Measurements from ENCODE around the gene GMDS.

Gene GMDS

DNA sequence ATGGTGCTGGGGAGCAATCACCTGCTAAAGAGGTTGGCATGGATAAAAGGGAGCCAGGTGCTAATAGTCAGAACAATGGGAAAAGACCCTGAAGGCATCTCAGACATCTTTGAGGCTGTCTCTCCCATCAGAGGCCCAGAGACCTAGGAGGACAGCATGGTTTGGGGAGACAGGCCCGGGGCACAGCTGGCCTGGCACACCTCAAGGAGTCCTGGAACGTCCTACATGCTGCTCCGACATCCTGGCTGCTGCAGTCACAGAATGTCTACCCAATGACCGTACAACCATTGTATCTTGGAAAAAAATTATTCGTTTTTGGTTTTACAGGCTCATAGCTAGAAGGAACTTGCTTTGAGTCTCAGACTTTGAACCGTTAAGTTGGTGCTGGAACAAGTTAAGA lies 4.4 kb downstream of the GMDS start:
- DNase-seq (ENCODE audit: low spot score) = no peak

GRCh38 chr6:2237001-2237400 lies 8.4 kb downstream of the GMDS start:
- no peak for DNase-seq (ENCODE audit: low spot score)

GRCh38 chr6:2235777-2236495 lies 9.5 kb downstream of the GMDS start:
- DNase-seq (ENCODE audit: low spot score) = no peak

- DNase-seq (ENCODE audit: low spot score) = no peak
These were observed 13.0 kb downstream of the GMDS start for GRCh38 chr6:2232445-2232844.

DNA sequence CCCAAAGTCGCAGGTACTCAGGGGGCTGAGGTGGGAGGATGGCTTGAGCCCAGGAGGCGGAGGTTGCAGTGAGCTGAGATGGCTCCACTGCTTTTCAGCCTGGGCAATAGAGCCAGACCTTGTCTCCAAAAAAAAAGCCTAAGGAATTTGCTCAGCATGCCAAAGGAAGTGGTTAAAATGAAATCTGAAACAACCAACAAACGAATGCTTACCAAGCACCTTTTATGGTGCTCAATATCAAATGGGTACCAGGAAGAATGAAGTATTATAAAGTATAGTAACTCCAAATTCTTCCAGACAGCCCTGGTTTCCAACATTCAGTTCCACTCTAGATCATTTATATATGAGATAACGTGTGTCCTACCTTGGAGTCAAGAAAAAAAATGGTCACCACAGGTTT lies 14.0 kb downstream of the GMDS start:
- no peak for DNase-seq (ENCODE audit: low spot score)

DNA sequence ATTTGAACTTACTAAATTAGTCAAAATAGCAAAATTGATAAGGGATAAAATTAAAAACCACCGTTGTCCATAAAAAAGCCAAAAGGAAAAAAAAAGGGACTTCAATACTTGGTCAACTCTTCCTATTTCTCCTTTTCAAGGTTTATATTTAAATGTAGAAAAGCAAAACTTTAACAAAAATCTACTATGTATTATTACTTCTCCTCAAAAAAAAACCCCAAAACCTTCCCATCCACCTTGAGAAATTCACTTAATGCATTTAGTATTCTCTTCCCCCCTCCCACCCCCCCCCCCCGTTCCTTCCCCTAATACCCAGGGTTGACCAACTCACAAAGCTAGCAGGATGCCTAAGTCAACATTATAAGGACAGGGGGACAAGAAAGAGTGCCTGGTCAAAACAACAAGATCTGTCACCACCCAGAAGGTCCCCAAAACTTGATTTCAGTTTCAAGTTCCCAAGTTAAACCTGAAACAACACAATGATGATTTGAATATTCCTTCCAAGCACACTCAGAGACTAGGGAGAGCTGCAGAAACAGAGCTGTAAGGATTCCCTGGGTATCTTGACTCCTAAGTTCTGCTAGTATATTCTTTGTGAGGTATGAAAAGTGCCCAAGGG lies 14.6 kb downstream of the GMDS start:
- no peak for DNase-seq (ENCODE audit: low spot score)

DNA sequence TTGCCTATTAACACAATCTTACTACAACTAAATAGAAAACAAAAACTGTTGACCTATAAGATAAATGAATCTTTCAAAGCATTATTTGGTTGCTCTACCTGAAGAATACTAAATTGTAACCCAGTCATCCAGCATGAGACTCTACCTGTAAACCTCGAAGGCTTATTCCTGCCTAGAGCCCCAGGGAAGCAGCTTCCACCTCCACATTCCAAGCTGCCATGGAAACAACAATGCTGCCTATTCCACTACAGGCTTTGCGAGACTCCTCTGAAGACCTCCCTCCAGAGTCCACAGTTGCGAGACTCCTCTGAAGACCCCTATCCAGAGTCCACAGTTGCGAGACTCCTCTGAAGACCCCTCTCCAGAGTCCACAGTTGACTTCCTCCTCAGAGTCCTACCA lies 15.7 kb downstream of the GMDS start:
- no peak for DNase-seq (ENCODE audit: low spot score)

GRCh38 chr6:2229039-2229438 lies 16.4 kb downstream of the GMDS start:
- DNase-seq (ENCODE audit: low spot score) = no peak

- DNase-seq (ENCODE audit: low spot score) = no peak
These were observed 17.0 kb downstream of the GMDS start for GRCh38 chr6:2228392-2228791.

- DNase-seq (ENCODE audit: low spot score) = no peak
These were observed 18.6 kb downstream of the GMDS start for GRCh38 chr6:2226775-2227174.

DNA sequence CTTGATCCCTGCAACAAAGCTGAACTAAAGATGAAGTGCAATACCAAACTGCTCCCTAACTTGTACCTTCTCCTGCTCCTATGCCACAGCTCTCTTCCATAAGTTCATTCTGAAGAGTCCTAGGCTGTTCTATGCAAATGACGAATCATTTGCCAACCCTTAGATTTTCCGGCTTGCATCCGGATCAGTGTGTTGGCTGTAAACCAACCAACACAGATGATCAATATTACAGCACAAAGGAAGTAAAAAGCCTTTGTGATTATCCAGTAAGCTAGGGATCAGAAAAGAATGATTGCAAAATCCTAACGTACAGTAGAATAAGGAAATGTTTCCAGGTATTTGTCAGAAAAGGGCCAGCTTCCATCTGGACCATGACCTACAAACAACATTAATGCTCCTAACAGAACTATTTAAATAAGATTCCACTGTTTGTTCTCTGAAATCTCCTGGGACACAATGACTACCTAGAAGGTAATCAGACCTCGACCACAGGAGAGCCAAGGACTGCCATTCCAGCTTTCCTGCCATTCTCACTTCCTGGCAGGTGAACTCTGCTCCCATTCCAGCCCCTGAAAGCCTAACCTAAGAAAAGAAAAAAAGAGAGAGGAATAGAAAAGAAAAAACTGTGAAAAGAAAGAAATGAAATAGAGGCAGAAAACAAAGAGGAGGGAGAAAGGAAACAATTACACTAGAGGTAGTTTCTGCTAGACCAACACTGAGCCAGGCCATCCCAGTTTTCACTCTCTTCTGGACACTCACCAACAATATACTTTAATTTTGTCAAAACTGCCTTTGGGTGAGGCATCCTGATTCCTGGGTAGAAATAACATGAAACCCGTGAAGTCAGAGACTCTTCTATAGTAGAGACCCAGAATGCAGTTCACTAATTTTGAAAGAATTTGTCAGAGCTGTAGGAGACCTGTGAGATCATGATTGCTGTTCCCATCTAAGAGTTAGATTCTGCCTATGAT lies 19.7 kb downstream of the GMDS start:
- no peak for DNase-seq (ENCODE audit: low spot score)

- no peak for DNase-seq (ENCODE audit: low spot score)
These were observed 20.5 kb downstream of the GMDS start for GRCh38 chr6:2224847-2225382.

DNA sequence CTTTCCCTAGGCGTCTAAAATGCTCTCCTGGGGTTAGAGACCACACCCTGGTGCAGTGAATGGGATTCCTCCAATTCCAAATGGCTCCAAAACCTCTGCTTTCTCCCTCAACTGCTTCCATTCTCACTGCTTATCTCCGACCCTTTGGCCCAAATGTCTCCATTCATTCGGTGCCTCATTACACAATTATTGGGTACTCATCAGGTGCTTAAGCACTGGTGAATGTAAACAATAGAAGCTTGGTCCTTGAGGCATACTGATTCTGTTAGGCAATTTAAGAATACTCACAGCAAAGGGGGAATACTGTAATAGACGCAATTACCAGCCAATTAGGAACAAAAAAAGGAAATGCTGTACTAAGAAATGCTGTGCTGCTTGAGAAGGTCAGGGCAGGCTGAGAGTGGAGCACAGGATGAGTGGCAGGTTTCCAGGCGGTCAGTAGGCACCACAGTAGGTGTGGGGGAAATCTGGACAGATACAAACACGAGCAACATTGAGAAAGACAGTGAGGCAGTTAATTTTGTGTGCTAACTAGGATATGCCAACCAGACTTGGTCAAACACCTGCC lies 23.0 kb downstream of the GMDS start:
- DNase-seq (ENCODE audit: low spot score) = no peak

DNA sequence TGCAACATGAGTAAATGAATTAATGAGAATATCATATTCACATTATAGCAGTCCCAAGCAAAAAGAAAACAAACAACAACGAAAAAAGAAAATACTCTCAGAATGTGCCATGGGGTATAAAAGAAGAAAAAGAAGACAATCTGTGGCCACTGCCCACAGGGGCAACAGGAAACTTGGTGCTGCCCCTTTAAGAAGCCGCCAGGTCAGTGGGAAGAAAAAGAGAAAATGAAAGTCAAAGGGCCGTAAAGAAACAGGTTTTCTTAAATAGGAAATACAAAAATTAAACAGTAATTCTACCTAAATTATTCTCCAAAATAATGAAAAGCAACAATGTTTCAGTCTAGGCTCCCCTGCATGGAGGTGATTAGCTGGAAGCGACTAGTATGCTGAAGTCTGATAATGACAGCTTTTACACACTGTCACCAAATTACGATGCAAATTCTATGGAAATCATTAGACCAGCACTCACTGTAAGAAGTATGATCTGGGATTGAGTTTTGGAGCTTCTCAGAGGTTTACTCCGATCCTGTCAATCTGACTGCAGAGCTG lies 23.6 kb downstream of the GMDS start:
- no peak for DNase-seq (ENCODE audit: low spot score)

DNA sequence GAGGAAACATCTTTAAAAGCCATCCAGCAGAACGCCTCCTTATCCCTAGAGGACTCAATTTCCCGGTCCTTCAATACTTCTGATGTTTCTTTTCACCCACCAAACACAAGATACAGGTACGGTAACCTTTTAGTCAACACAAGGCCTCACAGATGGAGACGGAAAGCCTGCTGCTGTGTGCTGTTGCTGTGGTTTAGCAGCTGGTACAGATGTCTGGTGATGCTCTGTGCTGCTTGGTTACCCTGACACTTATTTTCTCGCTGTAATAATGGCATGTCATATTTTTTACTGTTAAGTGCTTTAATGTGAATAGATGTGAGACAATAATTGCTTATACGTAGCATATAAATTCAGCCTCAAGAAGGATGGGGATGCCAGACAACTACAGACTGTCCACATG lies 25.3 kb downstream of the GMDS start:
- no peak for DNase-seq (ENCODE audit: low spot score)

GRCh38 chr6:2218866-2219265 lies 26.5 kb downstream of the GMDS start:
- no peak for DNase-seq (ENCODE audit: low spot score)

GRCh38 chr6:2216794-2217383 lies 28.5 kb downstream of the GMDS start:
- DNase-seq (ENCODE audit: low spot score) = no peak

GRCh38 chr6:2215342-2215741 lies 30.1 kb downstream of the GMDS start:
- DNase-seq (ENCODE audit: low spot score) = no peak

DNA sequence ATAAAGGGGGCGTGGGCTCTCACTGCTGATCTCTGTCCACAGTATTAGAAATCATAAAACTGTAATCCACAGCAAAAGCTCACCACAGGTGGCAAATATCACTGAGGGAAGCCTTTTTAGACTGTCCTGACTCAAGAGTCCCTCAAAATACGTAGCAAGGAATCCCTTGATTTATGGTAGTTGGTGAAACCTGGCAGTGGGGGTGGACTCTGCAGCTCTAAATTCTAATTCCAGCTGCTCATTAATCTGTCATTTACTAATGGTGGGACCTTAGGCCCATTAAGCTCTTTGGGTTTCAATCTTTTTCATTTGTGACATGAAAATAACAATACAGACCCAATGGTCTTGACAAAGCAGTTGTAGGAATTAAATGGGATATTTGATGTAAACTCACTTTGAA lies 32.3 kb downstream of the GMDS start:
- DNase-seq (ENCODE audit: low spot score) = no peak

DNA sequence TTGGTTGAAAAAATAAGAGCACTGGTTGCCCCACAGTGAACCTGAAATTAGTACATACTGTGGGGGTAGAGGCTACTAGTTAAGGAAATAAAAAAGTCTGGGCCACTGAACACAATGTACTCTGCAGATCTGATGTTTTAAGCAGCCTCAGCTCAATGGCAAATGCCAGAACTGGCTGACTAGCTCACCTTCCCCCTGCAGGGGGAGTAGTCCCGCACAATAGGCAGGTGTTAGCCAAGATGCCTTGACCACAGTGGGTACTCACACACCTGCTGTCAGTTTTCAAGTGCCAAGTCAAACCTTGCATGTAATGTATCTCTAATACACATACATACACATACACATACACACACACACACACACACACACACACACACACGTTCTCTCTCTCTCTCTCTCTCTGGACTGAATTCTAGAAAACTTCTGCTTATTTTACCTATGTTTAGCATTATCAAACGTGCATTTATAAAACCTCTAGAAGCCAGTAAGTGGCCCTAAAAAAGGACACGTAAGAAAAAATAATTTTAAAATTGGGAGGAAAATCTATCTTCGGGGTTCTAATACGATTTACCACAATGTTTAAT lies 36.1 kb downstream of the GMDS start:
- DNase-seq (ENCODE audit: low spot score) = no peak

GRCh38 chr6:2208468-2208867 lies 36.9 kb downstream of the GMDS start:
- DNase-seq (ENCODE audit: low spot score) = no peak
